HG02571 (cell line): Measurements from ENCODE around the gene GAREM1.

Experiments used
- ATAC-seq: cut with Tn5 transposase; IDR thresholded peaks from one replicate; pipeline ENCODE4 v1.9.1; 2021; ENCODE audit warnings: mild to moderate bottlenecking, moderate library complexity; ENCODE audit not compliant: unreplicated experiment

Gene GAREM1

DNA sequence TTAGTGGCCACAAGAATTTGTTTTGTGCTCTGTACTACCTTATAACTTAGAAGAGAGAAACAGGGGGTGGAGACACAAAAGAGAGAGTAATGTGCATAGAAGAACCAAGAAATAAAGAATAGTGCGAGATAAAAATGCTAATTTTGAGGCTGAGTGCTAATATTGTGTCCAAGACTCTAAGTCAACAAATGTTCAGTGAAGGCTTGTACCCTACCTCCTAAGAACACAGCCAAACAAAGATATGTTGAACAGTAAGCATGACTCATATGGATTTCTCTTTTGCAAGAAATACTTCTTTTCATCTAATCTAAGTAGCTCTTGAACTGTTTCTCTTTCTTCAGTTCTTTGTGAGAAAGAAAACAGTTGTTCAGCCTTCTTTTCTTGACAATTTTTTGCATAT, 45.2 kb downstream of the GAREM1 start:
- ATAC-seq, result no peak

DNA sequence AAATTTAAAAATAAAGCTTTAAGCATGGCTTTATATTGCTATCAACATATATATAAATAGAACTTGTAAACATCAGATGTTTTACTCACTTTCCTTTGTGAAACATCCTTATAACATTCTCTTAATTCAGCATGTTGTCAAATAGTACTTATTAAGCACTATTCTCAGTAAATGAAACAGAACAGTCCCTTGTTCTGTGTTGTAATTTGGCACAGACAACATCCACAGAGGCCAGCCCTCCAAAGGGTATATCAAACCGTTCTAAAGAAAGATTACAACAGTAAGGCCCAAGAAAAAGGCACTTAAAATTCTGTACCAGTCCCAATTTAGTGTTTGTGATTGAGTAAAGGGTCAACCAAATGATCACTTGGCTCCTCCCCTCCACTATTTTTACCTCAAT, 46.0 kb downstream of the GAREM1 start:
- no peak for ATAC-seq

DNA sequence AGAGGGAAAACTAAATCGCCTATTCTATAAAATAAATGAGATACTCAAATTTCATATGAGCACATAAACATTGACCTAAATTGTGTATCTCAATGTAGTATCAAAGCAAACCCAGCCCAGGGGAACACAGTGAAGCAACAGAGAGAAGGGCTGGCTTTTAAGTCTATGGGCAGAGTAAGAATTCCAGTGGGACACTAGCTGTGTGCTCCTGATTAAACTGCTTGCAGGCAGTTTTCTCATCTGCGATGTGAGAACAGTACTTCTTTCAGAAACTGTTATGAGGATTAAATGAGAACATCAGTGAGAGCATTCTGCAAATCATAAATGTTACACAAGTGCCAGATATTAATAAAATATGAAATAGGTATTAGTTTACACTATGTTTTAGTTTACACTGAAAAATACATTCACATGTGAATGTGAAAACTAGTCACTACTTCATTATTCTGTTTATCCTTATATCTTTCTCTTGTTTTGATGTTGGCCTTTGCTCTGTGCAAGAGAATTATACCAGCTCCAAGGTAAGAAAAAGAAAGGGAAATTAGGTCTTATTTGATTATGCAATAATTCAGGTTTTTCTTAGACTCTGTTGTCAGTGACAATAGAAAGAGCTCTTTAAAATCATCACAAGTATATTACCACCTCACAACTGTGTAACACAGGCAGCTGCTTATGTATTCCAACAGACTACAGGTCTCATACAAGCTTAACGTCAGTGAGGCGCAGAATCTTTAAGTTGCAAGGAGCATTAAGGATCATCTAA, 47.5 kb downstream of the GAREM1 start:
- ATAC-seq, result no peak

DNA sequence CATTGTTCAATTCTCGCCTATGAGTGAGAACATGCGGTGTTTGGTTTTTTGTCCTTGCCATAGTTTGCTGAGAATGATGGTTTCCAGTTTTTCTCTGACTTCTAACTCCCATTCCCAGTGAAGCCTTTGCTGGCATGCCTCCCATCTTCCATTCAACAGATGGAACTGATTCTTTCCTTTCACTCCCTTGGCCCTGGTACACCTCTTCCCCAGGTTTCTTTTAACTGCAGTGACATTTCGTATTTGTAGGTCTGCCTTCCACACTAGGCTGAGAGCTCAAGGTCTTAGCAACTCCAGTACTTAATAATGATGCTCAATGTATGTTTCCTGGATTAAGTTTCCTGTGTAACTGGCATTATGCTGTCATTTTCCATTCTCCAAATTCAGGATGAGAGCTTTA, 48.5 kb downstream of the GAREM1 start:
- no peak for ATAC-seq

DNA sequence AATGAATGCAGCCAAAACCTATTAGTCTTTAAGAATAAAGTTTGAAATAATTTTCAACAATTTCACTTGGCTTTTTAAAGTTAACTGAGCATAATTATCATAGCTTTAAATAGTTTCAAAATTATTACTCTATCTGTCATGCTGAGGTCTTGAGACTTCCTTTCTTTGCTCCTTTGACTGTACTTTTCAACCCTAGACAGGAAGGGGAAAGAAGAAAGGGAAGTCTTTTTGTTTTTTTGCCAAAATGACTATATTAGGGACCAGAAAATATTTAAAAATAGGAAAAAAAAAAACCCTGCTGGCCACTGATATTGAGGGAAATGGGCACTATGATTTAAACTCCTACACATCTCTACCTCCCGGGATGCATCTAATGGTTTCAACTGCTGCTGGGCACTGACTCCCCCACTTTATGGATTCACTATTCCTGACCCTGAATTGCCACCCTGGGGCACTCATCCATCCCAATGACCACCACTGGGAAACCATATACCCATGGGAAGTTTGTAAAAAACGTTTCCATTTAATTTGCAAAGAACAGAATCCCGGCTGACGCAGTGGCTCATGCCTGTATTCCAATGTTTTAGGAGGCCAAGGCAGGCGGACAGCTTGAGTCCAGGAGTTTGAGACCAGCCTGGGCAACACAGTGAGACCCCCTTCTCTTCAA, 50.5 kb downstream of the GAREM1 start:
- no peak for ATAC-seq

DNA sequence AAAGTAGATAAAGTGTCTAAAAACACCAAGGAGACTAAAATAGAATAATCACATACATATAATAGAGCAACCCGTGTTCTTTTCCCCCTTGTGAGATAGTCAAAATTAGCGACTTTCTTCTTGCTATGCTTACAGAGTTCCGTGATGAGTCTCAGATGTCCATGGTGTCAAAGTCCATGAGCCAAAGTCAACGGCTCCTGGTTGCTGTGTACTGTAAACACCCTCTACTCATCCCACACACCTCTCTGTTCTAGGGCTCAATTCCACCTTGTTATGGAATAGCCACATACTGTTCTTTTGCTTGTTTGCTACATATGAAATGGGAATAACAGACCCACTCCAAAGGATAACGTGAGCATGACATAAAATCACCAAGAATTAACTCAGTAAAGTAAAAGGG, 52.5 kb downstream of the GAREM1 start:
- no peak for ATAC-seq

DNA sequence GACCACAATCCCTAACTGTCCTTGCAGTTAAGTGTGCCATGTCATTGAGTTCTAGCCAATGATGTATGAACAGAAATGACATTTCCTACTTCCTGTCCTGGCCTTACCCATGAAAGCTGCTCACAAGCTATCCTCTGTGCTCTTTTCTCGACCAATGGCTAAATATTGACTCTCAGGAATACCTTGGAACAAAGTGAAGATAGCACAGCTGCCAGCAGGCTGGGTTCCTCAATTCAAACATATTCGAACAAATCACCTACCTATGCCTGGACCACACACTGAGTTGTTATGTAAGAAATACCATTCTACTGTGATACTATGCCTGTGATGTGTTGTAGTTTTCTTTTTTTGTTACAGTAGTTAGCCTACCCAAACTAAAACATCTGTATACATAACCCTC, 65.1 kb downstream of the GAREM1 start:
- no peak for ATAC-seq

DNA sequence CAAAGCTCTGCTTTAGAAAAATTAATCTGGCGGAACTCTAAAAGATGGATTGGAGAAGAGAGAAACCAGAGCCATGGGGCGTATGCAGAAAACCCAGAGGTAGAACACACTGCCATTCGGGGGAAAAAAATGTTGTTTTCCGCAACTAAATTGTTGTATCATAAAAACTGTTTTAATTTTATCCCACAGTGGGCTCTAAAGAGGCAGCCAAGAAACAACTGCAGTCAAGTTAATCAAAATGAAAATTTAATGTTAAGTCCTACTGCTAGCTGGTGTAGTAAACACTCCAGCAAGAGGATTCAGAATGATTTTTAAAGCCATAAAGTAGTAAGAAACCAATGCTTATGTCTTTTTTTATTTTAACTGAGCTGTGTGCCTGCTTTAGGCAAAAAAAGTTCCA, 69.1 kb downstream of the GAREM1 start:
- no peak for ATAC-seq

DNA sequence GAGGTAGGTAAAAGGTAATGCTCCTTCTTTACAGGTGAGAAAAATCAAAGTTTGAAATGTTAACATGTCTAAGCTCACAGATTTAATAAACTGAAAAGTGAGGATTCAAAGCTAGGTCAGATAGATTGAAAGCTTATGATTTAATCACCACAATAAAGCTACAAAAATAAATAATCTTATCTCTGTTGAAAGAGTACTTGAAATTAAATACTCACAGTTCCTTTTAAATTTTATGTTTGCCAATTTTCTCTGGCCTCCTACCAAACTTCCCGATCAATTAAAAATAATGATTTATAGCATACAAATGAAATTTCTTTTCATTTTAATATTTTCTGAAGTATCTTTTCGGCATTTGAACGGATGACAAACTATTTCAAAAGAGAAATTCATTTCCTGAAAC, 77.3 kb downstream of the GAREM1 start:
- no peak for ATAC-seq

DNA sequence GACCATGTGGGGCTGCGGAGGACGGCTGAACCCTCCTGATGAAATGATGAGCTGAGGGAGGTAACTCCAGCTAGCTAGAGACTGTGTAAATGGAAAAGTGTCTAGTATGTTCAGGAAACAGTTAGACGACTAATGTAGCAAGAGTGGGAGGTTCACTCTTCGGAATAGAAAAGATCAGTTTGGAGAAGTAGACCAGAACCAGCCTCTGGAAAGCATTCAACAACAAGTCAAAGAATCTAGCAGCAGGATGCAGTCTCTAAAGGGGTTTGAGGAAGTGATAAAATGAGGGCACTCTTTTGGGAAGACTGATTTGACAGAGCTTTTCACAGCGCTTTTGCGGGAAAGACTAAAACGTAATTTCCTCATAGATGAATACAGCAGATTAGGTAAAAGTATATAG, 79.6 kb downstream of the GAREM1 start:
- ATAC-seq, result no peak

DNA sequence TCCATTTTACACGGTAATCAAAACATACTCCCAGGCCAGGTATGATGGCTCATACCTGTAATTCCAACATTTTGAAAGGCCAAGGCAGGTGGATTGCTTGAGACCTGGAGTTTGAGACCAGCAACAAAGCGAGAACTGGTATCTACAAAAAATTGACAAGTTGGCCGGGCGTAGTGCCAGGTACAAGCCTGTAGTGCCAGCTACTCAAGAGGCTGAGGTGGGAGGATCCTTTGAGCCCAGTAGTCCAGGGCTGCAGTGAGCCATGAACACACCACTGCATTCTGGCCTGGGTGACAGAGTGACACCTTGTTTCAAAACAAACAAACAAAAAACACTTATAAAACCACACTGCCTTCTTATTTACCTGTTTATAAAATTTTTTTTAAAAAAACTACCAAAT, 80.8 kb downstream of the GAREM1 start:
- ATAC-seq, result no peak

DNA sequence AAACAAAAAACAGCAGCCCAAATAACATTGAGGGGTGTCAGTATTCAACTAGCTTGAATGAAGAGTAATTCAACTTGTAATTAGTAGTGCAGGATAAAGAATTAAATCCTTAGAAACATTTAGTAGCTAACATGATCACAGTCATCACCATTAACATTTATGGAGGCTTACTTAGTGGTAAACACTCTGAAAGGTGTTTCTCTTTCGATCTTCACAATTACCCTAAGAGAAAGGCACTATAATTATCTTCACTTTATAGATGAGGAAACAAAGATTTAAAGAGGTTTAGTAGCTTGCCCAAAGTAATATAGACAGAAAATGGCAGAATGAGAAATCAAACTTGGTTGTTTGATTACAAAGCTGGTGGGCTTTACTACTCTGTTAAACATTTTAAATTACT, 81.5 kb downstream of the GAREM1 start:
- no peak for ATAC-seq

DNA sequence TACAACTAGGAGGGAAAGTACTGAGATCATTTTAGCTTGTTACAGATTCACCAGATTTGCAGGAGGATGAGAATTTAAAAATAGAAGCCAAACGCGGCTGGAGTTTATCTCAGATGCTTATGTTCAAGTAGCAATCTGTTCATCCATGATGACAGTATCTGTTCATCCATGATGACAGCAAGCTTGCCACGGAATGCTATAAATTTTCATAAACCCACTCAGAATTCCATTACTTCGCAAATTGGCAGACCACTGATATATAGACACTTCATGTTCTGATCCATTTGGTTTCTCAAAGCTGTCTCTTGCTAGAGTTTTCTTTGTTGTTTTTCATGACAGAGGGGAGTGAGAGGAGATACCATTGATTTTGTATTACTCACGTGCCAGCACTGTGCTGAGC, 84.2 kb downstream of the GAREM1 start:
- no peak for ATAC-seq

DNA sequence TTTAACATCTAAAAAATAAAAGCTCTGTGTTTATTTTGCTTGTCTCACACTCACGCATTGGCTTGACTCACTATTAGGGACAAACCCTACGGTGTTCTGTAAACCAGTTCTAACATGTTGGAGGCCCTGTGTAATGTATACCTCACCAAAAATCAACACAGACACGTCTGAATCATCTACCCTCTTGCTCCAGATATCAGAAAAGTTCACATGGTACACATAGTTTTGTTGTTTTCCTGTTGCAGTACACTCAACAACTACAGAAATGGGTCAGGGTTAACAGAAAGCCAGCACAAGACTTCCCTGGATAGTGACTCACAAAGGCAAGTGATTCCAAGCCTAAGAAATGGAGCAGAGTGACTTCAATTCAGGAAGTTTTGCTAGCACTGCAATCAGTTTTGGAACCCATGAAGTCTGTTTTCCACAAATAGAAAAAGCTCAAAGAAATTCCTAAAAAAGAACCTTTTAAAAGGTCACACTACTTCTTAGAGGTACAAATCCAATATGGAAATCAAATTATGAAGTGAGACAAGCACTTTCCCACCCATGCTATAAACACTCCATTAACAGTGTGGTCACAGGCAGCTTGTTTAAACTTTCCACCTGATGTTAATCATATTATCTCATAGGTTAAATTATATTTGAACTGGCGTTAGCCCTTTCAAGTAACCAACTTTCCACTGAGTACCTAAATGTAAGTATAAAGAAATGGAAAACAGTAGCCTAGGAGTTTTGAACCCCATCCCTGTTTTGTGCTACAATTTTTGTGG, 87.4 kb downstream of the GAREM1 start:
- no peak for ATAC-seq

DNA sequence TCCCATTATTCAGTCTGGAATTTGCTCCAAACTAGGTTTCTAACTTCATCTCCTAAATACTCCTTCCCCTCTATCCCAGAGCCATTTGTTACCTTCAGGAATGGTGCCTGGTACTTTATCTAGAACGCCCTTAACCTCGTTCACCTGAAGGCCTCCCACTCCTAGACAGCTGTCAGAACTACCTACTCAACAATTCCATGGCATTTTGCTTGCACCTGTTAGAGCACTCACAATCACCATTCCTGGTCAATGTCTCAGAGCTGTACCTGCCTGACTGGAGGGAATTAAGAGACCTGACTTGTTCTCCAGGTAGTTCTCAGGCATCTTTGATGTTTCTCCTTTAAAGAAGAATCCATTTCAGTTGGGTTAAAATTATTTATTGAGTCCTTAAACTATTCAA, 88.9 kb downstream of the GAREM1 start:
- no peak for ATAC-seq

DNA sequence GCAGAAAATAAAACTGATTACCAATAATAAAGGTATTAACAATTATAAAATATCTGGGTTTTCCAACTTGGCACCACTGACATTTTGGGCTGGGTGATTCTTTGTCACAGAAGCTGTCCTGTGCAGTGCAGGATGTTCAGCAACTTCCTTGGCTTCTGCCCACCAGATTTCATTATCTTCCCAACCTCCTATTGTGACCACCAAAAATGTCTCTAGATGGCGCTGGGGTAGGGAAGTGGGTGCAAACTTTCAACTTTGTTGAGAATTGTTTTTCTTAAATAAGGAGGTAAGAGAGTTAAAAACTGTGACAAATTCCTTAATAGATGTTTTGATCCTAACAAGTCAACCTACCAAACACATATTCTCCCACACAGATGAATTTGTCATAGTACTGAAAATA, 90.1 kb downstream of the GAREM1 start:
- ATAC-seq, result no peak

DNA sequence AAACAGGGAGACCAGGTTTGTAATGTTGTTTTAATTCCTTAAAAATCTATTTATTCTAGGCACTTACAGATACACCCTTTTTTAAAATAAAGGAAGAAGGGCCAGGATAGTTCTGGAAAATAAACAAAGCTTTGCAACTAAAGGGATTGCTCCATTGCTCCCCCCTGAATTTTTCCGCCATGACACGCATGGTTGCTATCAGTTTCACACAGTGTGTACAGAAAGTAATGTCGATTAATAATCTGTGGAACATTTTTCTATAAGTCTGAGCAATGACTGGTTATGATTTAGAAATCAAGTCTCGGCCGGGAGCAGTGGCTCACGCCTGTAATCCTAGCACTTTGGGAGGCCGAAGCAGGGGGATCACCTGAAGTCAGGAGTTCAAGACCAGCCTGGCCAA, 90.8 kb downstream of the GAREM1 start:
- ATAC-seq, result no peak

DNA sequence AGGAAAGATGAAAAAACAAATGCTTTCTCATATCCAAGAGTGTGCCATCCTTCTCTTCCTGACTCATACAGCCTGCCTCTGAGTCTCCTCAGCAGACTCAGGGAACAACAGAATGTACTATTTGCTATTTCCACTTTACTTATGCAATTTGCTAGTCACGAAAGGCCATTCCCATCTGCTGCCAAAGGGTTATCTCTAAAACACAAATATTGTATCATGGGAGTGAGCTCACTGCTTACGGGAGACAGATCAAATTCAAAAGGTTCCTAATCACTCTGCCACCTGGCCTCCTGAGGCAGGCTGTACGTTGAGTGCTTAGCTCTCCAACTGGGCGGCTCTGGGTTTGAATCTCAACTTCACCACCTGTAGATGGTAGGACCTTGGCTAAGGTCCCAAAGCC, 92.0 kb downstream of the GAREM1 start:
- ATAC-seq, result no peak

DNA sequence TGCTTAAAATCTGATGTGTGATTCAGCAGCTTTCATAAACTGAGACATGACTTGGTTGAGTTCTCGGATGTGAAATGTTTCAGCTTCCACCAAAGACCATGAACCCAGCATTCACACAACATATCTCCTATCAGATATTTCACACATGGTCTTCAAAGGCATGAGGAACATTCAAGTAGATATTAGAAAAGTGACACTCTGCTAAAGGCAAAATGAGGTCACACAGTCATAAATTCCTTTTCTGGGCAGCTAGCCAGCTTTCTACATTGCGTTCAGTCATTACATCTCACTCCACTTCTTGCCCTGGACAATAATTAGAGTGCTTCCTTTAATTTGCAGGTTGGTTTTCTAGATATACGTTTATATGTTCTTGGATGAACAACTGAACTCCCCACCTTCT, 96.7 kb downstream of the GAREM1 start:
- ATAC-seq, result no peak

DNA sequence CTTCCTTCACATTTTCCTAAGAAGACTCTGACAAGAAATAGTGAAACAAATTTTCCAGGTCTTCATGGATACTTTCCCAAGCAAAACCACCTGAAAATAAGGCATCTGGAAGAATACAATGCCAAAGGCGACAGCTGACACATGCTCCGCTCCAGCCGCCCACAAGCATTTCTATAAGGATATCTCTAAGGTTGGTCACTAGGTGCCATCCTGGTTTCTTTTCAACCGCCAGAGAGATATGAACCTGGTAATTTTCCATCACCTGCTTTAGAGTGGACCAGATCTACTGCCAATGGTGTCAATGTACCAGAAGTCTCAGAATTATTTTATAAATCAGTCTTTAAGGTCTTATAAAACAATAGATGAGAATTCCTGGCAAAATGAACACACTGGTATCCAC, 97.2 kb downstream of the GAREM1 start:
- ATAC-seq, result no peak

DNA sequence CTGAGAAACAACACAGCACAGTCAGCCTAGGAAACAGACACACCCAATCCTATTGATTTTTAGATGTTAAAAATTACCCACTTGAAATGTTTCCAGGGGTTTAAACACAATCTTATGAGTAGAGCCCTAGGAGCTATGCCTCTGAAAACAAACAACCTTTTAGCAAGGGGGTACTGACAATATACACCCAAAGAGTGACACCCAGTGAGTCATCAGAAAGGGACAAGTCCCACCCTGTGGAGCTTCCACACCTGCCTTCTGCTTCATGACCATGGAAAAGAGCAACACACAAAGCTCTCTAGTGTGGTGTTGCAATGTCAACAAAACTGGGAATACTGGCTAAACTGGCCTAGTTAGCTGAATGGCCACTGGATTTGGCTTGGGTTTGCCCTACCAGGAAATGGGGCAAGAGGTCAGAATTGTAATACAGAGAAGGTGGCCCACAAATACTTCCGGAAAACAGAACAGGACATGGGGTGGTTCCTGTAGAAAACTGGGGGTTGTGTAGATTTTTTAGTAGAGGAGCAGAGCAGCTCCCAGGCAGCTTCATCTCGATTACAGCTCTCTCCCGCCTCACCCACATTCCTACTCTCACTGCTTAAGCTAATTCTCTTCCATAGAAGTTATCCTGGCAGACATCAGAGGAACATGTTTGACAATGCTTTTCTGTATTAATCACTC, 98.2 kb downstream of the GAREM1 start:
- ATAC-seq, result no peak

DNA sequence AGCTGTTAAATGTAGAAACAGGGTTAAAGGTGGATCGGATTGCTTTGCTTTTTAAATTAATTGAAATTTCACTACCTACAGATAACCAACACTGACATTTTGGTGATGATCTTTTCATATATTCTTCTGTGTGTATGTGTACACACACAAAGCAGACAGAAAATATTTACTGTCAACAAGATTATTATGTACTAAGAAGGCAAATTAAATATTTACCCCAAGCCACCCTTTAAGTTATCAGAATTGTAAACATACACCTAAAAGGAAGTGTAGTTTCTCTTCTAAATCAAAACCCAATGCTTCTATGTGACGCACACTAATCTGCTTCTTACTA, 98.7 kb downstream of the GAREM1 start:
- no peak for ATAC-seq
